Measurements from ENCODE around the gene PEX14.

DNA sequence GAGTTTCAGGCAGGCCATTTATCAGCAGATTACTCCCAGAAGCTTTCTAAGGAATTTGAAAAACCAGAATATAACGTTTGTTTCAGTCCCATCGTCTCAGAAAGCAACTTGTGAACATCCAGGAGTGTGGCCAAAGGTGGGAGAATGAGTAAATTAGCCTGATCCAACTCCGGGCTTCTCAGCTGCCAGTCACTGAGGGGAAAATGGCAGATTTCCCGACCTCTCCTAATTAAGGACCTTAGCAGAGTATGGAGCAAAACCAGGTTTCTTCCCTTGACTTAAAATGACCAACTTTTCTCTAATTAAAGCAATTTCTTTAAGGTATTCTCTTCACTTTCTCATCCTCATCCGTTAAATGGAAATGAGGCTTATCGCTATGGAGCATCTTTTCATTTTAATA, 23.9 kb upstream of the PEX14 start:
- TF ChIP-seq, protein P1, sequence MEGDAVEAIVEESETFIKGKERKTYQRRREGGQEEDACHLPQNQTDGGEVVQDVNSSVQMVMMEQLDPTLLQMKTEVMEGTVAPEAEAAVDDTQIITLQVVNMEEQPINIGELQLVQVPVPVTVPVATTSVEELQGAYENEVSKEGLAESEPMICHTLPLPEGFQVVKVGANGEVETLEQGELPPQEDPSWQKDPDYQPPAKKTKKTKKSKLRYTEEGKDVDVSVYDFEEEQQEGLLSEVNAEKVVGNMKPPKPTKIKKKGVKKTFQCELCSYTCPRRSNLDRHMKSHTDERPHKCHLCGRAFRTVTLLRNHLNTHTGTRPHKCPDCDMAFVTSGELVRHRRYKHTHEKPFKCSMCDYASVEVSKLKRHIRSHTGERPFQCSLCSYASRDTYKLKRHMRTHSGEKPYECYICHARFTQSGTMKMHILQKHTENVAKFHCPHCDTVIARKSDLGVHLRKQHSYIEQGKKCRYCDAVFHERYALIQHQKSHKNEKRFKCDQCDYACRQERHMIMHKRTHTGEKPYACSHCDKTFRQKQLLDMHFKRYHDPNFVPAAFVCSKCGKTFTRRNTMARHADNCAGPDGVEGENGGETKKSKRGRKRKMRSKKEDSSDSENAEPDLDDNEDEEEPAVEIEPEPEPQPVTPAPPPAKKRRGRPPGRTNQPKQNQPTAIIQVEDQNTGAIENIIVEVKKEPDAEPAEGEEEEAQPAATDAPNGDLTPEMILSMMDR (IDR thresholded peaks at IDR 0.05): no peak
- TF ChIP-seq POLR2A (IDR thresholded peaks at IDR 0.05) (no peak), EP300 (IDR thresholded peaks at IDR 0.05) (no peak)
